Mesenchymal stem cell (in vitro differentiated cells and primary cell): ENCODE data around the gene FNDC3B.

Experiments used
- DNase-seq: peaks from one replicate; pipeline ENCODE4 v3.0.0-alpha.2; 2013
- H2AFZ ChIP-seq: one replicate; pipeline ENCODE4 v1.6.1; 2013; ENCODE audit warnings: low read depth, mild to moderate bottlenecking, control low read depth, inconsistent platforms, low read length, moderate library complexity
- H2AK5ac ChIP-seq: 2 replicates; pipeline ENCODE4 v1.6.1; 2013; ENCODE audit warnings: low read length, moderate library complexity, mild to moderate bottlenecking, inconsistent platforms; ENCODE audit not compliant: severe bottlenecking
- H2BK120ac ChIP-seq: one replicate; pipeline ENCODE4 v1.6.1; 2013; ENCODE audit warnings: low read depth, mild to moderate bottlenecking, inconsistent platforms, low read length, moderate library complexity
- H2BK12ac ChIP-seq, 2 experiments: one replicate each; pipeline ENCODE4 v1.6.1; 2013; ENCODE audit warnings: inconsistent platforms in 2 of 2, low read length in 2 of 2, mild to moderate bottlenecking in 2 of 2, moderate library complexity in 2 of 2, control low read depth in 1 of 2
- H2BK15ac ChIP-seq: one replicate; pipeline ENCODE4 v1.6.1; 2013; ENCODE audit warnings: mild to moderate bottlenecking, low read depth, inconsistent platforms; ENCODE audit not compliant: poor library complexity, severe bottlenecking
- H2BK5ac ChIP-seq: 2 replicates; pipeline ENCODE4 v1.6.1; 2013; ENCODE audit warnings: low read depth, mild to moderate bottlenecking, low read length, control low read depth, inconsistent platforms; ENCODE audit not compliant: poor library complexity, severe bottlenecking
- H3K14ac ChIP-seq, 2 experiments: one replicate each; pipeline ENCODE4 v1.6.1; 2013; ENCODE audit warnings: inconsistent platforms in 2 of 2, low read length in 2 of 2, control low read depth in 1 of 2, mild to moderate bottlenecking in 1 of 2, moderate library complexity in 1 of 2
- H3K18ac ChIP-seq, 2 experiments: one replicate each; pipeline ENCODE4 v1.6.1; 2013; ENCODE audit warnings: inconsistent platforms in 2 of 2, low read length in 2 of 2, control low read depth in 1 of 2, low read depth in 1 of 2, mild to moderate bottlenecking in 1 of 2
- H3K23ac ChIP-seq, 2 experiments: one replicate each; pipeline ENCODE4 v1.6.1; 2013; ENCODE audit warnings: inconsistent platforms in 2 of 2, low read length in 2 of 2, mild to moderate bottlenecking in 2 of 2, moderate library complexity in 2 of 2, control low read depth in 1 of 2
- H3K27ac ChIP-seq: 2 replicates; pipeline ENCODE4 v1.5.1; 2013; ENCODE audit warnings: mild to moderate bottlenecking, moderate library complexity, low read length, control low read depth, inconsistent platforms; ENCODE audit not compliant: poor library complexity, severe bottlenecking
- H3K27me3 ChIP-seq, 2 experiments: 2 replicates each; pipeline versions ENCODE4 v1.6.1 to v1.7.0; 2013; ENCODE audit warnings: low read length in 2 of 2, mild to moderate bottlenecking in 2 of 2, moderate library complexity in 2 of 2, control low read depth in 1 of 2, inconsistent platforms in 1 of 2; ENCODE audit not compliant: control insufficient read depth in 1 of 2, insufficient read depth in 1 of 2
- H3K36me3 ChIP-seq, 2 experiments: 2 replicates each; pipeline versions ENCODE4 v1.6.1 to v1.7.0; 2013; ENCODE audit warnings: low read length in 2 of 2, control low read depth in 1 of 2, inconsistent platforms in 1 of 2, low read depth in 1 of 2, mild to moderate bottlenecking in 1 of 2; ENCODE audit not compliant: insufficient read depth in 2 of 2, control insufficient read depth in 1 of 2
- H3K4ac ChIP-seq, 2 experiments: one replicate each; pipeline ENCODE4 v1.6.1; 2013; ENCODE audit warnings: inconsistent platforms in 2 of 2, low read length in 2 of 2, mild to moderate bottlenecking in 2 of 2, moderate library complexity in 2 of 2, control low read depth in 1 of 2, low read depth in 1 of 2
- H3K4me1 ChIP-seq: 2 replicates; pipeline ENCODE4 v1.6.1; 2013; ENCODE audit warnings: low read depth, low read length, control low read depth; ENCODE audit not compliant: control insufficient read depth, insufficient read depth
- H3K4me2 ChIP-seq: 2 replicates; pipeline ENCODE4 v1.6.1; 2013; ENCODE audit warnings: low read length, mild to moderate bottlenecking, inconsistent platforms; ENCODE audit not compliant: poor library complexity, severe bottlenecking
- H3K4me3 ChIP-seq, 2 experiments: 2 replicates each; pipeline versions ENCODE4 v1.5.1 to v1.7.0; 2013; ENCODE audit warnings: low read length in 2 of 2, mild to moderate bottlenecking in 2 of 2, control low read depth in 1 of 2, low read depth in 1 of 2; ENCODE audit not compliant: insufficient read depth in 1 of 2
- H3K79me1 ChIP-seq: replicated peaks from 2 replicates; pipeline ENCODE4 v1.6.1; 2013; ENCODE audit warnings: mild to moderate bottlenecking, control low read depth, low read length, inconsistent platforms; ENCODE audit not compliant: poor library complexity, severe bottlenecking
- H3K9ac ChIP-seq: 2 replicates; pipeline ENCODE4 v1.7.0; 2013; ENCODE audit warnings: mild to moderate bottlenecking, low read length, moderate library complexity
- H3K9me3 ChIP-seq: 2 replicates; pipeline ENCODE4 v1.7.0; 2013; ENCODE audit warnings: mild to moderate bottlenecking, low read length; ENCODE audit not compliant: control insufficient read depth
- H4K8ac ChIP-seq: one replicate; pipeline ENCODE4 v1.6.1; 2013; ENCODE audit warnings: inconsistent platforms, mild to moderate bottlenecking, low read length, moderate library complexity
- H4K91ac ChIP-seq: one replicate; pipeline ENCODE4 v1.6.1; 2013; ENCODE audit warnings: mild to moderate bottlenecking, low read length, inconsistent platforms
- WGBS: methylation state at CpG from one replicate; pipeline ENCODE4 v1.1.7; 2013; ENCODE audit warnings: mixed read lengths; 5-methylcytosine and 5-hydroxymethylcytosine counted together

The FNDC3B gene

GRCh38 chr3:172161133-172161789, 121.9 kb downstream of the FNDC3B start:
- no peak overlapping the region for H3K4ac ChIP-seq
- no peak overlapping the region for H3K18ac ChIP-seq
- DNase-seq: no peak
- WGBS: 97% methylated on average over 4 of the region's 4 CpGs
- no peak overlapping the region for H3K23ac ChIP-seq
- no peak overlapping the region for H2BK120ac ChIP-seq
- H3K36me3 ChIP-seq: peaks cover 3 to 9% of the 10 kb centered on the region in 2 experiments
- no peak overlapping the region for H3K14ac ChIP-seq
- H3K27me3 ChIP-seq: no peaks in the 10 kb centered on the region
- no peak overlapping the region for H4K8ac ChIP-seq
- no peak overlapping the region for H3K4me3 ChIP-seq
- peak overlapping the region; percentile 62 for H2AK5ac ChIP-seq
- peaks cover 3% of the 10 kb centered on the region for H3K79me1 ChIP-seq
- H3K4me1 ChIP-seq: peaks cover 7% of the 10 kb centered on the region
- no peaks in the 10 kb centered on the region for H3K9me3 ChIP-seq
- H3K9ac ChIP-seq: no peak overlapping the region
- H3K4me2 ChIP-seq: no peak overlapping the region
- H2BK15ac ChIP-seq: no peak overlapping the region
- no peak overlapping the region for H4K91ac ChIP-seq
- no peak overlapping the region for H2BK12ac ChIP-seq
- H3K27ac ChIP-seq: peak overlapping the region; percentile 20
- no peak overlapping the region for H2AFZ ChIP-seq
- H2BK5ac ChIP-seq: no peak overlapping the region

- Histone ChIP-seq H3K27ac (no peak overlapping the region), H3K27me3 (no peaks in the 10 kb centered on the region), H3K9me3 (no peaks in the 10 kb centered on the region), H3K18ac (no peak overlapping the region), H3K23ac (no peak overlapping the region), H2BK12ac (no peak overlapping the region), H2AK5ac (no peak overlapping the region), H4K8ac (no peak overlapping the region), H4K91ac (no peak overlapping the region), H3K4me2 (no peak overlapping the region), H3K14ac (no peak overlapping the region), H2BK15ac (no peak overlapping the region), H3K4ac (no peak overlapping the region), H2BK120ac (no peak overlapping the region), H3K36me3 (peaks cover 3 to 9% of the 10 kb centered on the region in 2 experiments), H3K9ac (no peak overlapping the region), H2AFZ (no peak overlapping the region), H2BK5ac (no peak overlapping the region), H3K79me1 (peaks cover 3% of the 10 kb centered on the region), H3K4me1 (peaks cover 5% of the 10 kb centered on the region), H3K4me3 (no peak overlapping the region)
- DNase-seq: no peak
- over 99% methylated on average over 6 of the region's 9 CpGs for WGBS
Observed at GRCh38 chr3:172161959-172162358, 122.6 kb downstream of the FNDC3B start.

GRCh38 chr3:172163320-172163719, 123.9 kb downstream of the FNDC3B start:
- no peak for DNase-seq
- Histone ChIP-seq H2BK120ac (no peak overlapping the region), H3K23ac (no peak overlapping the region), H3K27ac (no peak overlapping the region), H3K9me3 (no peaks in the 10 kb centered on the region), H3K14ac (no peak overlapping the region), H2AK5ac (no peak overlapping the region), H3K4me3 (no peak overlapping the region), H2AFZ (no peak overlapping the region), H3K4ac (no peak overlapping the region), H3K4me1 (peaks cover 7% of the 10 kb centered on the region), H3K9ac (no peak overlapping the region), H2BK5ac (no peak overlapping the region), H2BK15ac (no peak overlapping the region), H3K27me3 (no peaks in the 10 kb centered on the region), H3K18ac (no peak overlapping the region), H4K91ac (no peak overlapping the region), H3K36me3 (peaks cover 3 to 17% of the 10 kb centered on the region in 2 experiments), H4K8ac (no peak overlapping the region), H2BK12ac (no peak overlapping the region), H3K4me2 (no peak overlapping the region), H3K79me1 (no peaks in the 10 kb centered on the region)
- WGBS: 100% methylated on average over 1 of the region's 3 CpGs

- WGBS: 97% methylated on average over 3 of the region's 6 CpGs
Observed at GRCh38 chr3:172164620-172165362, 125.4 kb downstream of the FNDC3B start.

More at GRCh38 chr3:172164620-172165362, 125.4 kb downstream of the FNDC3B start:
- Histone ChIP-seq H2AFZ (no peak overlapping the region), H2BK12ac (no peak overlapping the region), H3K27me3 (no peaks in the 10 kb centered on the region), H3K23ac (no peak overlapping the region), H3K4me2 (no peak overlapping the region), H3K36me3 (peaks cover 6 to 20% of the 10 kb centered on the region in 2 experiments), H3K9me3 (no peaks in the 10 kb centered on the region), H3K9ac (no peak overlapping the region), H3K4me3 (no peak overlapping the region), H2BK15ac (no peak overlapping the region), H3K4me1 (peaks cover 15% of the 10 kb centered on the region), H4K91ac (no peak overlapping the region), H3K79me1 (no peaks in the 10 kb centered on the region), H3K18ac (no peak overlapping the region), H2AK5ac (no peak overlapping the region), H3K27ac (no peak overlapping the region), H3K4ac (no peak overlapping the region), H4K8ac (no peak overlapping the region), H2BK120ac (no peak overlapping the region), H3K14ac (no peak overlapping the region), H2BK5ac (no peak overlapping the region)
- no peak for DNase-seq
